Testis (tissue), 3 donors: Measurements from ENCODE around the gene ATAD3B. TPM values are rescaled to one million over a fixed set of nuclear protein-coding genes. Genes with fewer than 3 reads are reported as not detected.

ENCODE experiments used
- DNase-seq: peaks from one replicate; pipeline ENCODE4 v3.0.0-alpha.2; 2019
- H3K27ac ChIP-seq, 2 donors: fragments of 200-600 bp; sonication (generic); one replicate each; pipeline ENCODE4 v1.5.1; 2019
- H3K27me3 ChIP-seq: fragments of 200-600 bp; sonication (generic); one replicate; pipeline ENCODE4 v1.5.1; 2019
- H3K36me3 ChIP-seq: fragments of 200-600 bp; sonication (generic); one replicate; pipeline ENCODE4 v1.5.1; 2017; ENCODE audit warnings: low read depth; ENCODE audit errors: missing control alignments
- H3K4me1 ChIP-seq: fragments of 200-600 bp; sonication (generic); one replicate; pipeline ENCODE4 v1.5.1; 2019
- H3K4me3 ChIP-seq, 2 donors: fragments of 200-600 bp; sonication (generic); one replicate each; pipeline ENCODE4 v1.5.1; 2017 to 2019
- H3K9me3 ChIP-seq: fragments of 200-600 bp; sonication (generic); one replicate; pipeline ENCODE4 v1.5.1; 2017
- CTCF ChIP-seq, 3 experiments: fragments of 450-650 bp in 2 of 3; fragments of 200-600 bp in 1 of 3; sonication (generic) in 1 of 3; IDR thresholded peaks; one replicate each; pipeline ENCODE4 v1.5.1; 2016 to 2019; ENCODE audit warnings: antibody characterized with exemption in 3 of 3, mild to moderate bottlenecking in 2 of 3, moderate library complexity in 1 of 3
- POLR2A ChIP-seq: fragments of 450-650 bp; IDR thresholded peaks from one replicate; pipeline ENCODE4 v1.6.1; 2017; ENCODE audit warnings: antibody characterized with exemption, mild to moderate bottlenecking, moderate library complexity
- WGBS, 2 donors: methylation state at CpG; one replicate each; pipeline ENCODE4 v1.1.5; 2018; 5-methylcytosine and 5-hydroxymethylcytosine counted together
- intact Hi-C: fragments of 100-400 bp; cut with DNase I; formaldehyde crosslinking; loops from one replicate; pipeline ENCODE4 v1.15.1; 2023; ENCODE audit warnings: low total_unique reads
- polyA plus RNA-seq: library from polyadenylated mRNA; stranded (reverse); fragments of 350-450 nt; fragmentation: Illumina TruSeq; extraction: RNeasy Lipid Tissue Mini Kit (QIAGEN cat#74804); gene quantifications from one replicate; pipeline ENCODE4 v1.2.3, GENCODE V29; 2014; ENCODE audit warnings: low read depth, low replicate concordance; ENCODE audit not compliant: insufficient read depth
- total RNA-seq, 2 donors: library from RNA; depleted of rRNA; stranded (reverse); fragments of >200 nt; gene quantifications; one replicate each; pipeline ENCODE4 v1.2.3, GENCODE V29; 2016

ATAD3B gene
- total and polyA plus RNA-seq, 3 donors from 2014 or later = 19.1 to 55.6 (median 46.3) TPM

- H3K27me3 ChIP-seq = no peaks in the 10 kb centered on the region
- 85 to 96% methylated on average over 12 to 19 of the region's 19 CpGs for WGBS, 2 donors
- peaks cover 11% of the 10 kb centered on the region for H3K4me1 ChIP-seq
- no peak for DNase-seq
- no peaks in the 10 kb centered on the region for H3K9me3 ChIP-seq
- H3K4me3 ChIP-seq = no peak overlapping the region
- no peaks in the 10 kb centered on the region for H3K36me3 ChIP-seq
- TF ChIP-seq POLR2A (no peak), CTCF (IDR thresholded peaks at IDR 0.05) (no peak)
- intact Hi-C loops = no loop called here
- no peak overlapping the region for H3K27ac ChIP-seq
These were observed 72.1 kb downstream of the ATAD3B start for GRCh38 chr1:1543706-1544099.

GRCh38 chr1:1544544-1544943 lies 73.0 kb downstream of the ATAD3B start:
- H3K4me3 ChIP-seq = no peak overlapping the region
- no peaks in the 10 kb centered on the region for H3K36me3 ChIP-seq
- H3K9me3 ChIP-seq = no peaks in the 10 kb centered on the region
- intact Hi-C loops = no loop called here
- no peak for TF ChIP-seq CTCF (IDR thresholded peaks at IDR 0.05)
- TF ChIP-seq POLR2A = no peak
- WGBS, 2 donors = 93% methylated on average over 10 of the region's 10 CpGs
- no peaks in the 10 kb centered on the region for H3K27me3 ChIP-seq
- peaks cover 5% of the 10 kb centered on the region for H3K4me1 ChIP-seq
- DNase-seq = no peak
- H3K27ac ChIP-seq = no peak overlapping the region

Other genes with a start within 250 kb of the ATAD3B start
- 100 to 1,000 TPM; 146 to 158 TPM for gene SDF4, start 239.8 kb upstream of the ATAD3B start, total RNA-seq
- 167 TPM for gene SDF4, start 239.8 kb upstream of the ATAD3B start, polyA plus RNA-seq
- gene B3GALT6, start 239.5 kb upstream of the ATAD3B start, total RNA-seq = 10 to 100 TPM; 26.1 to 37.3 TPM
- gene B3GALT6, start 239.5 kb upstream of the ATAD3B start, polyA plus RNA-seq = 8.5 TPM
- gene C1QTNF12, start 225.0 kb upstream of the ATAD3B start, total RNA-seq = 1 to 10 TPM; 4.7 to 7.7 TPM
- 2.7 TPM for gene C1QTNF12, start 225.0 kb upstream of the ATAD3B start, polyA plus RNA-seq
- 100 to 1,000 TPM; 133 to 139 TPM for gene UBE2J2, start 197.9 kb upstream of the ATAD3B start, total RNA-seq
- 203 TPM for gene UBE2J2, start 197.9 kb upstream of the ATAD3B start, polyA plus RNA-seq
- 10 to 100 TPM; 49.9 to 58.7 TPM for gene SCNN1D, start 191.3 kb upstream of the ATAD3B start, total RNA-seq
- 21.0 TPM for gene SCNN1D, start 191.3 kb upstream of the ATAD3B start, polyA plus RNA-seq
- 10 to 100 TPM; 53.0 to 62.7 TPM for gene ACAP3, start 163.8 kb upstream of the ATAD3B start, total RNA-seq
- gene ACAP3, start 163.8 kb upstream of the ATAD3B start, polyA plus RNA-seq = 16.8 TPM
- gene PUSL1, start 163.2 kb upstream of the ATAD3B start, total RNA-seq = 10 to 100 TPM; 35.4 to 39.0 TPM
- gene PUSL1, start 163.2 kb upstream of the ATAD3B start, polyA plus RNA-seq = 12.4 TPM
- 100 to 1,000 TPM; 220 to 232 TPM for gene INTS11, start 147.1 kb upstream of the ATAD3B start, total RNA-seq
- 213 TPM for gene INTS11, start 147.1 kb upstream of the ATAD3B start, polyA plus RNA-seq
- gene CPTP, start 147.0 kb upstream of the ATAD3B start, total RNA-seq = 10 to 100 TPM; 64.4 to 82.3 TPM
- 129 TPM for gene CPTP, start 147.0 kb upstream of the ATAD3B start, polyA plus RNA-seq
- 1 to 10 TPM; 1.5 TPM for gene TAS1R3, start 140.5 kb upstream of the ATAD3B start, total RNA-seq
- 0.66 TPM for gene TAS1R3, start 140.5 kb upstream of the ATAD3B start, polyA plus RNA-seq
- gene DVL1, start 122.3 kb upstream of the ATAD3B start, total RNA-seq = 100 to 1,000 TPM; 169 to 183 TPM
- 65.8 TPM for gene DVL1, start 122.3 kb upstream of the ATAD3B start, polyA plus RNA-seq
- 100 to 1,000 TPM in 1 of 2 donors, 10 to 100 TPM in 1; 60.2 to 102 TPM for gene MXRA8, start 113.2 kb upstream of the ATAD3B start, total RNA-seq
- 63.3 TPM for gene MXRA8, start 113.2 kb upstream of the ATAD3B start, polyA plus RNA-seq
- 100 to 1,000 TPM; 224 to 328 TPM for gene AURKAIP1, start 96.6 kb upstream of the ATAD3B start, total RNA-seq
- gene AURKAIP1, start 96.6 kb upstream of the ATAD3B start, polyA plus RNA-seq = 313 TPM
- 100 to 1,000 TPM; 204 to 209 TPM for gene CCNL2, start 72.4 kb upstream of the ATAD3B start, total RNA-seq
- 90.9 TPM for gene CCNL2, start 72.4 kb upstream of the ATAD3B start, polyA plus RNA-seq
- gene MRPL20, start 64.5 kb upstream of the ATAD3B start, total RNA-seq = 100 to 1,000 TPM; 104 to 123 TPM
- 110 TPM for gene MRPL20, start 64.5 kb upstream of the ATAD3B start, polyA plus RNA-seq
- gene ANKRD65, start 50.5 kb upstream of the ATAD3B start, total RNA-seq = 10 to 100 TPM; 10.4 to 14.7 TPM
- 10.0 TPM for gene ANKRD65, start 50.5 kb upstream of the ATAD3B start, polyA plus RNA-seq
- gene VWA1, start 36.1 kb upstream of the ATAD3B start, total RNA-seq = 10 to 100 TPM; 64.0 to 90.6 TPM
- gene VWA1, start 36.1 kb upstream of the ATAD3B start, polyA plus RNA-seq = 46.6 TPM
- gene ATAD3C, start 22.1 kb upstream of the ATAD3B start, total RNA-seq = 1 to 10 TPM; 1.3 to 3.0 TPM
- gene ATAD3C, start 22.1 kb upstream of the ATAD3B start, polyA plus RNA-seq = 1.5 TPM
- 10 to 100 TPM; 35.7 to 37.4 TPM for gene ATAD3A, start 40.4 kb downstream of the ATAD3B start, total RNA-seq
- gene ATAD3A, start 40.4 kb downstream of the ATAD3B start, polyA plus RNA-seq = 22.0 TPM
- 1 to 10 TPM; 3.6 to 6.3 TPM for gene TMEM240, start 68.9 kb downstream of the ATAD3B start, total RNA-seq
- 4.3 TPM for gene TMEM240, start 68.9 kb downstream of the ATAD3B start, polyA plus RNA-seq
- gene SSU72, start 103.1 kb downstream of the ATAD3B start, total RNA-seq = 100 to 1,000 TPM; 146 to 158 TPM
- gene SSU72, start 103.1 kb downstream of the ATAD3B start, polyA plus RNA-seq = 67.0 TPM
- 10 to 100 TPM; 36.8 to 54.0 TPM for gene FNDC10, start 128.4 kb downstream of the ATAD3B start, total RNA-seq
- 15.5 TPM for gene FNDC10, start 128.4 kb downstream of the ATAD3B start, polyA plus RNA-seq
- gene MIB2, start 143.7 kb downstream of the ATAD3B start, total RNA-seq = 100 to 1,000 TPM; 154 to 172 TPM
- 38.7 TPM for gene MIB2, start 143.7 kb downstream of the ATAD3B start, polyA plus RNA-seq
- gene MMP23B, start 160.4 kb downstream of the ATAD3B start, total RNA-seq = 10 to 100 TPM; 49.0 to 50.2 TPM
- 13.1 TPM for gene MMP23B, start 160.4 kb downstream of the ATAD3B start, polyA plus RNA-seq
- gene CDK11B, start 187.2 kb downstream of the ATAD3B start, total RNA-seq = 10 to 100 TPM; 48.1 to 56.0 TPM
- 57.7 TPM for gene CDK11B, start 187.2 kb downstream of the ATAD3B start, polyA plus RNA-seq
- 10 to 100 TPM; 48.8 to 50.0 TPM for gene SLC35E2B, start 221.0 kb downstream of the ATAD3B start, total RNA-seq
- gene SLC35E2B, start 221.0 kb downstream of the ATAD3B start, polyA plus RNA-seq = 25.9 TPM